ENCODE measurements around the gene TMED9. TPM values are rescaled to one million over a fixed set of nuclear protein-coding genes. Genes with fewer than 3 reads are reported as not detected.

Gene TMED9
- total RNA-seq, 4 donors from 2014 or later: 47.3 to 75.7 (median 62.3) TPM

GRCh38 chr5:177553671-177554429, 38.2 kb upstream of the TMED9 start:
- no peaks in the 10 kb centered on the region for H3K27me3 ChIP-seq
- peak overlapping the region; percentile 97 to 99 (median 98) for H3K4me3 ChIP-seq
- peaks cover 24 to 50% (median 40%) of the 10 kb centered on the region in 4 donors for H3K4me1 ChIP-seq
- H3K27ac ChIP-seq (replicated peaks in 1 of 4): peak overlapping the region; percentile 86 to 90 (median 88)
- TF ChIP-seq CTCF (IDR thresholded peaks at IDR 0.05) (no peak), EP300 (IDR thresholded peaks at IDR 0.05) (no peak), POLR2A (IDR thresholded peaks at IDR 0.05; ENCODE audit: low read depth) (no peak), POLR2AphosphoS5 (IDR thresholded peaks at IDR 0.05) (no peak)
- DNase-seq (ENCODE audit: extremely low spot score): no peak
- H3K36me3 ChIP-seq: peaks cover 0 to 21% (median 9%) of the 10 kb centered on the region in 4 donors
- intact Hi-C loops (cut with DNase I): loop anchor here (5.0 kb wide), 2 partner anchors 37 to 38 kb away; partner anchors contain the start of genes DDX41 and TMED9
- no CpG with 5 or more reads among the region's 72 CpGs for WGBS
- no peaks in the 10 kb centered on the region for H3K9me3 ChIP-seq

GRCh38 chr5:177554474-177555111, 37.4 kb upstream of the TMED9 start, which contains the start of gene FAM193B:
TSS of gene FAM193B (minus strand) at chr5:177554563. CDS start at chr5:177554458, 105 bp downstream.
- intact Hi-C loops (cut with DNase I): loop anchor here (5.0 kb wide), 2 partner anchors 37 to 38 kb away; partner anchors contain the start of genes DDX41 and TMED9

GRCh38 chr5:177555228-177555627, 36.8 kb upstream of the TMED9 start:
- WGBS: 80% methylated on average over 2 of the region's 2 CpGs
- TF ChIP-seq CTCF (IDR thresholded peaks at IDR 0.05): no peak
- TF ChIP-seq POLR2A (IDR thresholded peaks at IDR 0.05; ENCODE audit: low read depth): no peak
- no peak for TF ChIP-seq POLR2AphosphoS5 (IDR thresholded peaks at IDR 0.05)
- TF ChIP-seq EP300 (IDR thresholded peaks at IDR 0.05): no peak
- Histone ChIP-seq H3K9me3 (no peaks in the 10 kb centered on the region), H3K27ac (replicated peaks in 1 of 4) (peak overlapping the region in 1 of 4 donors; percentile 87), H3K36me3 (peaks cover 0 to 21% (median 9%) of the 10 kb centered on the region in 4 donors), H3K27me3 (no peaks in the 10 kb centered on the region), H3K4me1 (peaks cover 23 to 44% (median 38%) of the 10 kb centered on the region in 4 donors), H3K4me3 (peak overlapping the region; percentile 97 to 99 (median 98))
- DNase-seq (ENCODE audit: extremely low spot score): no peak
- intact Hi-C loops (cut with DNase I): no loop called here

More at GRCh38 chr5:177554474-177555111, 37.4 kb upstream of the TMED9 start, which contains the start of gene FAM193B:
- 25% methylated on average over 14 of the region's 49 CpGs for WGBS
- Histone ChIP-seq H3K36me3 (peaks cover 0 to 21% (median 9%) of the 10 kb centered on the region in 4 donors), H3K4me1 (peaks cover 23 to 48% (median 39%) of the 10 kb centered on the region in 4 donors), H3K4me3 (peak within 1 kb of the TSS; percentile 97 to 99 (median 98)), H3K9me3 (no peaks in the 10 kb centered on the region), H3K27me3 (no peaks in the 10 kb centered on the region), H3K27ac (replicated peaks in 1 of 4) (peak within 1 kb of the TSS; percentile 86 to 90 (median 88))
- TF ChIP-seq CTCF (IDR thresholded peaks at IDR 0.05) (peak in 1 of 3 experiments; percentile 46), POLR2AphosphoS5 (IDR thresholded peaks at IDR 0.05) (peak; percentile 70 to 86), EP300 (IDR thresholded peaks at IDR 0.05) (no peak)
- DNase-seq (ENCODE audit: extremely low spot score): peak; percentile 98

- Histone ChIP-seq H3K36me3 (peaks cover 0 to 19% (median 9%) of the 10 kb centered on the region in 4 donors), H3K9me3 (no peaks in the 10 kb centered on the region), H3K4me3 (no peak overlapping the region), H3K4me1 (peaks cover 23 to 40% (median 34%) of the 10 kb centered on the region in 4 donors), H3K27me3 (no peaks in the 10 kb centered on the region), H3K27ac (replicated peaks in 1 of 4) (no peak overlapping the region)
- no peak for DNase-seq (ENCODE audit: extremely low spot score)
- WGBS: 97% methylated on average over 5 of the region's 5 CpGs
- TF ChIP-seq CTCF (IDR thresholded peaks at IDR 0.05) (no peak), POLR2AphosphoS5 (IDR thresholded peaks at IDR 0.05) (no peak), EP300 (IDR thresholded peaks at IDR 0.05) (no peak), POLR2A (IDR thresholded peaks at IDR 0.05; ENCODE audit: low read depth) (no peak)
- intact Hi-C loops (cut with DNase I): no loop called here
These were observed 36.3 kb upstream of the TMED9 start for GRCh38 chr5:177555665-177556064.

All from esophagus muscularis mucosa (tissue), 4 donors.